ENCODE results near the gene RFPL4AL1. TPM values are rescaled to one million over a fixed set of nuclear protein-coding genes. Genes with fewer than 3 reads are reported as not detected.
"Not testable (repeated sequence)": the region's sequence is repeated elsewhere in the genome, so short reads cannot be mapped to it uniquely, and the experiment has no call there.

RFPL4AL1 gene
- total RNA-seq, 1 experiment from 2014 or later = not detected

DNA sequence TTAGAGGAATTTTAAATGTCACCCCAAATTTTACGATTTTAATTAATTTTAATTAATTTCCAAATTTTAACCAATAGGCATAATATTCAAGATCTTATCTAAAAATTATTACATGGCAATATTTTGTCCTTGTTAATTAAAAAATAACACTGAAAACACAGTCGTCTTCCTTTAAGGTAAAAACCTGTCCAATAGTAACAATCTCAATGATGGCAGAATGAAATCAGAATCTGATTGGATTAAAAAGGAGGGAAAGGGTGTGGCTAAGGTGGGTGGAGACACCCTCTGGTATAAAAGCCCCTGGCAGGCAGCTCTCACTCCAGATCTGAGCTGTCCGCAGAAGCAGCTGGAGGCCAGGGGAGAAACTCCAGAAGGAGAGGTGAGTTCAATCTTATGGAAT is 10.1 kb upstream of the RFPL4AL1 start, which contains the start of gene RFPL4A:
TSS of gene RFPL4A (plus strand) at position 301 of the 400 bp plus-strand sequence. CDS start 2,704 bp downstream, outside the sequence.
- not testable (repeated sequence) for H2BK15ac ChIP-seq (ENCODE audit: low read depth, low read length); H3K4ac ChIP-seq (ENCODE audit: low read depth, low read length); H3K27me3 Mint-ChIP-seq (ENCODE audit: low read depth); H2BK12ac ChIP-seq (ENCODE audit: insufficient read length, low read depth, low read length); H3T11ph ChIP-seq (ENCODE audit: low read length); H3K14ac ChIP-seq (ENCODE audit: insufficient read depth, low read length); H3K79me2 ChIP-seq (ENCODE audit: insufficient read depth, low read length); DNase-seq; H2AFZ ChIP-seq (ENCODE audit: low read length); H3K4me3 Mint-ChIP-seq; H4K8ac ChIP-seq (replicated peaks; ENCODE audit: insufficient read length, low read depth, low read length); H3K4me1 Mint-ChIP-seq; H3K27me3 ChIP-seq (ENCODE audit: insufficient read depth, low read length); H3K27ac ChIP-seq (ENCODE audit: insufficient read length, low read depth, low read length); H2BK20ac ChIP-seq (ENCODE audit: low read depth, low read length, poor library complexity, severe bottlenecking); H4K5ac ChIP-seq (ENCODE audit: insufficient read length, low read depth, low read length); H3K23ac ChIP-seq (ENCODE audit: insufficient read length, low read depth, low read length); H2BK120ac ChIP-seq (ENCODE audit: low read depth, low read length, poor library complexity, severe bottlenecking); H3K4me1 ChIP-seq (ENCODE audit: insufficient read depth, low read length); H3K79me1 ChIP-seq (ENCODE audit: insufficient read depth, low read depth, low read length, poor library complexity, severe bottlenecking); H3K9ac ChIP-seq (ENCODE audit: extremely low read depth, insufficient read length, low read length); H3K23me2 ChIP-seq (ENCODE audit: insufficient read length, low read depth, low read length, poor library complexity, severe bottlenecking); H2BK5ac ChIP-seq (ENCODE audit: insufficient read length, low read length); H3K27ac Mint-ChIP-seq; H3K4me2 ChIP-seq (ENCODE audit: insufficient read depth, insufficient read length, low read length); H4K20me1 ChIP-seq (ENCODE audit: control insufficient read depth, insufficient read depth, insufficient read length); H4K91ac ChIP-seq (ENCODE audit: insufficient read length, low read depth, low read length); H3K56ac ChIP-seq (ENCODE audit: insufficient read length, low read depth, low read length); H3K18ac ChIP-seq (ENCODE audit: insufficient read length, low read depth, low read length); H2AK5ac ChIP-seq (ENCODE audit: insufficient read length, low read length)
- Mint-ChIP-seq H3K9me3 (peaks cover 72 to 81% of the 10 kb centered on the region in 2 experiments), H3K36me3 (ENCODE audit: insufficient read depth in 1 of 3, low read depth in 3 of 3) (peaks cover 9 to 20% (median 11%) of the 10 kb centered on the region in 3 experiments; a peak in 6 of 7 replicates)
- no CpG with 5 or more reads among the region's 3 CpGs for WGBS (ENCODE audit: extremely low coverage, insufficient read length, low lambda C conversion rate)
- H3K9me3 ChIP-seq (ENCODE audit: control insufficient read depth, low read depth, low read length) = peaks cover 62% of the 10 kb centered on the region

Data from H9 (cell line).